Epithelial cell of proximal tubule (primary cell): Measurements from ENCODE around the gene QSOX2. TPM values are rescaled to one million over a fixed set of nuclear protein-coding genes. Genes with fewer than 3 reads are reported as not detected.

Experiments
- DNase-seq: peaks from one replicate; pipeline ENCODE4 v3.0.0-alpha.2; 2011; ENCODE audit warnings: low read depth
- H3K4me3 ChIP-seq: 2 replicates; pipeline ENCODE4 v1.5.1; 2011; ENCODE audit warnings: low read depth, mild to moderate bottlenecking, low read length
- total RNA-seq: library from RNA; depleted of rRNA; stranded (reverse); fragments of >200 nt; gene quantifications from 2 replicates; pipeline ENCODE4 v1.2.3, GENCODE V29; 2015
- TF ChIP-seq, protein P1 (sequence below): conservative IDR thresholded peaks from 2 replicates; pipeline ENCODE4 v1.5.1; 2012; ENCODE audit warnings: low read depth, mild to moderate bottlenecking, low read length

Gene QSOX2
- total RNA-seq, 1 donor from 2014 or later = 17.8 TPM

DNA sequence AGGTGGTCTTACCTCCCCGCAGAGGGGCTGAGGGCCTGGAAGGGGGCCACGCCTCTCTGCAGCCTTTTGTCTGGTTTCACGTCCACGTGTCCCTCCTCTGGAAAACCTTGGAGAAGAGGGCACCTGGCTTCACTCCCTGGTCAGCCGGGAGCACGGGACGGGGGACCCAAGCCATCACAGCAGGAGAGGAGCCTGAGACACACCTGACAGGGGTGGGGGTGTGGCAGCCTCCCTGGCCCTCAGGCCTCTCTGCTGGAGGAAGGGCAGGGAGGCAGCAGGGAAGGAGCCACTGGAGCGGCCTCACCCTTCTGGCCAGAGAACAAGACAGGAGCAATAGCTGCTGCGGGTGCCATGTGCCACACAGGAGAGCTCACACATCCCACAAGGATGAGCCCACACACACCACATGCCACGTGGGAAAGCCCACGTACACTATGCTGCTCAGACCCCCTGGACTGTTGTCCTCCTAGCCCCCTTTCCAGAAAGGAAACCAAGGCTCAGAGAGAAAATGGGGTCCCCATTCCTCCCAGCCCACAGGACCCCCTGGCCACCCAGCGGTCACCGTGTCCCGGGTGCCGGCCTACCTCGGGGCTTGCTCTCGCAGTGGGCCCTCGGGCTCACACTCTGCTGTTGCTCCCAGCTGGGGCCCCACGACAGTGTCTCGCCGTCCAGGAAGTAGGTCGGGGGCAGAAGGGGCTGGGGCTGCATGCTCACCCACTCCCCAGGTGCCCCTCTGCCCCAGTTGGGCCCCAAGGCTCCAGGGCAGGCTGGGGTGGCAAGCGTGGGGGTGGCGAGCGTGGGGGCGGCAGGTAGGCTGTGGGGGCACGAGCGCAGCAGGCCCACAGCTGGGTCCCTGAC, 40.1 kb upstream of the QSOX2 start:
- TF ChIP-seq, protein P1, sequence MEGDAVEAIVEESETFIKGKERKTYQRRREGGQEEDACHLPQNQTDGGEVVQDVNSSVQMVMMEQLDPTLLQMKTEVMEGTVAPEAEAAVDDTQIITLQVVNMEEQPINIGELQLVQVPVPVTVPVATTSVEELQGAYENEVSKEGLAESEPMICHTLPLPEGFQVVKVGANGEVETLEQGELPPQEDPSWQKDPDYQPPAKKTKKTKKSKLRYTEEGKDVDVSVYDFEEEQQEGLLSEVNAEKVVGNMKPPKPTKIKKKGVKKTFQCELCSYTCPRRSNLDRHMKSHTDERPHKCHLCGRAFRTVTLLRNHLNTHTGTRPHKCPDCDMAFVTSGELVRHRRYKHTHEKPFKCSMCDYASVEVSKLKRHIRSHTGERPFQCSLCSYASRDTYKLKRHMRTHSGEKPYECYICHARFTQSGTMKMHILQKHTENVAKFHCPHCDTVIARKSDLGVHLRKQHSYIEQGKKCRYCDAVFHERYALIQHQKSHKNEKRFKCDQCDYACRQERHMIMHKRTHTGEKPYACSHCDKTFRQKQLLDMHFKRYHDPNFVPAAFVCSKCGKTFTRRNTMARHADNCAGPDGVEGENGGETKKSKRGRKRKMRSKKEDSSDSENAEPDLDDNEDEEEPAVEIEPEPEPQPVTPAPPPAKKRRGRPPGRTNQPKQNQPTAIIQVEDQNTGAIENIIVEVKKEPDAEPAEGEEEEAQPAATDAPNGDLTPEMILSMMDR = no peak
- DNase-seq = no peak

DNA sequence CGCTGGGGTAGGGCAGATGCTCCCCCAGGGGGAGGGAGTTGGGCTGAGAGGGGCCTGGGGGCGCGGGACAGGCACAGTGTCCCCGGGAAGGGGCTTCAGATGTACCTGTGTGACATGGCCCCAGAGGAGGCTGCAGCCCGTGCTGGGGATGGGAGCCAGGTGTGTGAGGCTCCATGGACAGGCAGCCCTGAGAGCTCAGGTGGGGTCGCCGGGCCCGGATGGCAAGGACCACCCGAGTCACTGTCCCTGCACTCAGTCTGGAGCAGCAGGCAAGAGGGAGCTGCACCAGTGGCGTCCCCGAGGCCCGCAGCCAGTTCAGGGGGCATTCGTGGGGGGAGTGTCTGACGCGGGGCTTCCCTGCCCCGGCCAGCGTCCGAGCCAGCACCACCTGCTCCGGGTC, 39.3 kb upstream of the QSOX2 start:
- no peak overlapping the region for H3K4me3 ChIP-seq
- TF ChIP-seq, protein P1 = no peak
- no peak for DNase-seq

More for the DNA sequence above, 40.1 kb upstream of the QSOX2 start:
- H3K4me3 ChIP-seq = no peak overlapping the region

DNA sequence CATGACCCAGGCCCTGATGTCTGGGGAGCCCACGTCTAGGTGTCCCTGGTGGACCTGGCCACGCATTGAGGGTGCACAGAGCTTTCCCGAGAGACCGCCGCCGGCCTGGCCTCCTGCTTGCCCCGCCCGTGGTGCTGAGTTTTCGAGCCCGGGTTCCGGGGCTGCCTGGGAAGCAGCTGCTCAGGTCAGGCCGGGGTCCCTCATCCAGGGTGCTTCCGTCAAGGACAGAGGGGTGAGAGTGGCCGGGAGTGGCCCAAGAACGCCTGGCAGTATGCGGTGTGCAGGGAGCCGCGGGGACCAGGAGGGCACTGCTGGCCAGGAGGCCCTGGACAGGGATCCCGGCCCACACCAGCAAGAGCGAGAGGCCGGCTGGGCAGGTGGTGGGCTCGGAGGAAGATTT, 38.7 kb upstream of the QSOX2 start:
- H3K4me3 ChIP-seq = no peak overlapping the region
- DNase-seq = no peak
- TF ChIP-seq, protein P1 = no peak

DNA sequence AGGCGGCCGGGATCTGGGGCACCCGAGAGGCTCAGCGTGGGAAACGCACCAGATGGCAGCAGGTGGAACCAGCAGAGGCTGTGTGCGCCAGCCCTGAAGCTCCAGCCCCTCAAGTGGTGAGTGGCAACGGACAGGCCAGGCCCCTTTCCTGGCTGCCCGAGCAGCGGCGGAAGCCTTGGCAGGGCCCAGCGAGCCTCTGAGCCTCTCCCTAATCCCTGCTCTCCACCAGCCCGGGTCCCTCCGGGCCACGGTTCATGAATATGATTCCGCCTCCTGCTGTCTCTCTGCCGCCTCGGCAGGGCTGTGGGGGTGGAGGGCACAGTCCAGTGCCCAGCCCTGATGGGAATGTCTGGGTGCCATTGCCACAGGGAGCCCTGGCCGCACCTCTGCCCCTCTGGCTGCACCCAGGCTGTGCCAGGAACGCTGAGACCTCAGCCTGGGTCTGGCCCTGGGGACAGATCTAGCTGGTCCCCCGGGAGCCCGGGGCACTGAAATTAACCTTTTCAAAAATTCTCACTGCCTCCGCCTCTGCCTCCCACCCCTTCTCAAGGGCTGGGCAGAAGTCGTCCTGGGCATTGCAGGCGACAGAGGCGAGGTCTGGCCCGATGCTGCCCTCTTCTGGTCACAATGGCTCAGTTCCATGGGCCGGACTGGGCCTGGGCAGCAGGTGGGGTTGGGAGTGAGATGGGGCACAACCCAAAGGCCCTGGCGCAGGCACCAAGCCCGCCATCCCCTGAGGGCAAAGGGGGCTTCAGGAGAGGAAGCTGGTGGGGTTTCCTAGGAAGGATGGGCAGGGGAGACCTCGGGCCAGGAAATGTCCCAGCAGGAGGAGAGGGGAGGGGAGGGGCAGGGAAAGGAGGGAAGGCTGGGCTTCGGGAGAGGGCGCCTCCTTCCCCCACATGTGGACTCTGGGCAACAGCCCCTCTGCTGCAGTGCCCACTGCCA, 38.0 kb upstream of the QSOX2 start:
- no peak for DNase-seq
- H3K4me3 ChIP-seq = peak overlapping the region; percentile 48
- TF ChIP-seq, protein P1 = peak; percentile 72

DNA sequence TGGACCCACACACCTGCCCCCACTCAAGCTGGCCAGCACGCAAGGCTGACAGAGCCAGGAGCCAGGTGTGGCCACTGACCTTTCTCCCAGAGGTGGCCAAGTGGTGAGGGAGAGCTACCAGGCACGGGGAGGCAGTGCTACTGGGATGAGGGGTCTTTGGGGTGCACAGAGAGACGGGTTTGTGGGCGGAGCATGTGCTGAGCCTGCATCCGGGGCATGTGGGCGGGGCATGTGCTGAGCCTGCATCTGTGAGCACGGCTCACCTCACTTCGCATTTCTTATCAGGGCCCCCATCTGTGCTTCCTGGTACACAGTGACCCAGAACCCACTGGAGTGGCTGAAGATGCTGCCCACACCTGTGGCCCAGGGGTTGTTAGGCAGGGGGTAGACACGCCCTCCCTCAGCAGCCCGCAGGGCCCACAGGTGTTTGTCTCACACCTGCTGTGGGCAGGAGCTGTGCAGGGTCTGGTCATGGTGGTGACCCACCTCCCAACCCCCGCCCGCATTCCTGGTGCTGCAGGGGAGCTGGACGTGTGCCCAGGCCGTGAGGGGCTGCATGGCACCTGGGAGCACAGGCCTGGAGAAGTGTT, 36.8 kb upstream of the QSOX2 start:
- TF ChIP-seq, protein P1 = no peak
- no peak for DNase-seq
- no peak overlapping the region for H3K4me3 ChIP-seq

DNA sequence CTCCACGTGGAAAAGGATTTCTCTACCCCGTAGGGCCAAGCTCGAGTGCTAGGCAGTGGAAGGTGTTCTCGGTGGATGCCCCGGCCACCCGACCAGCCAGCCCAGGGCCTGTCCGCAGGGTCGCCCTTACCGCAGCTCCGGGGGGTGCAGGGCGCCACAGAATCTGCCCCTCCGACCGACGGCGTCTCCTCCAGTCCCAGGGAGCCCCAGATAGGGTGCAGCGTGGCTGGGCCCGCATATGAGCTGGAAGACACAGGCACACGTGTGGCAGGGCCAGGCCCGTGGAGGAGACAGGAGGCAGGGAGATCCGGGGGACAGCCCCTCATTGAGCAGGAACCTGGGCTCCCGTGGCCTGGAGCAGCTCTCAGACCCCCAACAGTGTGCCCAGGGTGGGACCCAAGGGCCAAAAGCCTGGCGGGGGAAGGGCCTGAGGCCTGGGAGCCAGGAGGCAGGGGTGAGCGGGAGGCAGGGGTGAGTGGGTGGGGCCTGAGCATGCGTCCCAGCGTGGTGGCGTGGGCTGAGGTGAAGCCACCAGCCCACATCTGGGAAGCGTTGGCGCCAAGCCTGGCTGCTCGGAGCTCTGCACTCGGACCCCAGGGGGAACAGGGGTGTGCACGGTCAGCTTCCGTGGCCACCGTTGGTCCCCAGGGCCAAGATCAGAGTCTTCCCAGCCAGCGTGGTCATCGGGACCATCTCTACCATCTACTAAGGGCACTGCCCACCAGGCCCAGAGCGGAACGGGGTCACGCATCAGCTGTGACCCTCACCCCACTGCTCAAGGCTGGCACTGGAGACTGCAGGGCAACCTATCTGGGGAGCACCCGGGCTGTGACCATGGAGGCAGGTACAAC, 36.0 kb upstream of the QSOX2 start:
- no peak for DNase-seq
- TF ChIP-seq, protein P1 = no peak
- no peak overlapping the region for H3K4me3 ChIP-seq
